Measurements from ENCODE around the gene FEM1C. TPM values are rescaled to one million over a fixed set of nuclear protein-coding genes. Genes with fewer than 3 reads are reported as not detected.

Gene FEM1C, protein sequence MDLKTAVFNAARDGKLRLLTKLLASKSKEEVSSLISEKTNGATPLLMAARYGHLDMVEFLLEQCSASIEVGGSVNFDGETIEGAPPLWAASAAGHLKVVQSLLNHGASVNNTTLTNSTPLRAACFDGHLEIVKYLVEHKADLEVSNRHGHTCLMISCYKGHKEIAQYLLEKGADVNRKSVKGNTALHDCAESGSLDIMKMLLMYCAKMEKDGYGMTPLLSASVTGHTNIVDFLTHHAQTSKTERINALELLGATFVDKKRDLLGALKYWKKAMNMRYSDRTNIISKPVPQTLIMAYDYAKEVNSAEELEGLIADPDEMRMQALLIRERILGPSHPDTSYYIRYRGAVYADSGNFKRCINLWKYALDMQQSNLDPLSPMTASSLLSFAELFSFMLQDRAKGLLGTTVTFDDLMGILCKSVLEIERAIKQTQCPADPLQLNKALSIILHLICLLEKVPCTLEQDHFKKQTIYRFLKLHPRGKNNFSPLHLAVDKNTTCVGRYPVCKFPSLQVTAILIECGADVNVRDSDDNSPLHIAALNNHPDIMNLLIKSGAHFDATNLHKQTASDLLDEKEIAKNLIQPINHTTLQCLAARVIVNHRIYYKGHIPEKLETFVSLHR
- total RNA-seq: 14.8 to 15.4 TPM (median 14.8 TPM) in 3 replicates
- long read RNA-seq, full-length matches to known transcripts: 11 of 12 reads
- long read RNA-seq, partial matches to known transcripts: 0 of 12 reads
- long read RNA-seq, other reads (novel, unspliced or antisense): 1 of 12 reads

DNA sequence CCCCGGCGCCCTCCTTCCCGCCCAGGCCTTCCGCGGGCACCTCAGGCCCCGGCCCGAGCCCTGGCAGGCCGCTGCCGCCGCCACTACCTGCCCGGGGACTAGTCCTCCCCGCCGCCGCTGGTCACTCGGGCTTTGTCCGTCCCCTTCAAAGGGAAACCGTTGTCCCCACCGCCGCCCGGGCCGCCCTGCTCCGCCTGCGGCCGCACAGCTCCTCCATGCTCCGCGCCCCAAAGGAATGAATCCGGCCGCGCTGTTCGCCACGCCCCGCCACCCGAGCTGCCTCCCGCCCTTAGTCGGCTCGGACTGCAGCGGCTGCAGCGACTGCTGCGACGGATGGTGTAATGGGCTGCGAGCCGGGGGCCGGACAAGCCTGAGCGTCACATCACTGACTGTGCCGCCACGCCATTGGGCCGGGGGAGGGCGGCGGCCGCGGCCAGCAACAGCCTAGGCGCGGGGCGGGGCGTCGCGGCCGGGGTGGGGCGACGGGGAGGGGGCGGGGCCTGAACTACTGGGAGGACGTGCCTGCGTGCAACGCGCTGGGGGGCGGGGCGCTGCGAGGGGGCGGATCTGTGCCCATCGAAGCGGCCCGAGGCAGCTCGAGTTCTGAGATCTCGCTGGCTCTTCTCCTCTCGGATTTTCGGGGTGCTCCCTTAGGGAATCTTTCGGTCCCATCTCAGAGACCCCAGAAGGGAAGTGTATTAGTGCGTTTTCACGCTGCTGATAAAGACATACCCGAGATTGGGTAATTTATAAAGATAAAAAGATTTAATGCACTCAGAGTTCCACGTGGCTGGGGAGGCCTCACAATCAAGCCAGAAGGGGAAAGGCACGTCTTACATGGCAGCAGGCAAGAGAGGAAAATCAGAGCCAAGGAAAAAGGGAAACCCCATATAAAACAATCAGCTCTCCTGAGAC, at the start of gene FEM1C:
Gene FEM1C (minus strand): TSS at position 340 of the 915 bp plus-strand sequence. CDS start 1,282 bp downstream, outside the sequence.
- Mint-ChIP-seq H3K27ac (ENCODE audit: unreplicated experiment) (peak within 1 kb of the TSS; percentile 99), H3K36me3 (ENCODE audit: low read depth) (peaks cover 4% of the 10 kb centered on the region), H3K4me3 (ENCODE audit: unreplicated experiment) (peak within 1 kb of the TSS; percentile 94), H3K4me1 (ENCODE audit: low read depth) (peaks cover 33% of the 10 kb centered on the region), H3K9me3 (ENCODE audit: low read depth) (no peaks in the 10 kb centered on the region), H3K27me3 (ENCODE audit: low read depth) (no peaks in the 10 kb centered on the region)
- peak; percentile 99 for DNase-seq (ENCODE audit: low spot score)
- TF ChIP-seq, protein P1, sequence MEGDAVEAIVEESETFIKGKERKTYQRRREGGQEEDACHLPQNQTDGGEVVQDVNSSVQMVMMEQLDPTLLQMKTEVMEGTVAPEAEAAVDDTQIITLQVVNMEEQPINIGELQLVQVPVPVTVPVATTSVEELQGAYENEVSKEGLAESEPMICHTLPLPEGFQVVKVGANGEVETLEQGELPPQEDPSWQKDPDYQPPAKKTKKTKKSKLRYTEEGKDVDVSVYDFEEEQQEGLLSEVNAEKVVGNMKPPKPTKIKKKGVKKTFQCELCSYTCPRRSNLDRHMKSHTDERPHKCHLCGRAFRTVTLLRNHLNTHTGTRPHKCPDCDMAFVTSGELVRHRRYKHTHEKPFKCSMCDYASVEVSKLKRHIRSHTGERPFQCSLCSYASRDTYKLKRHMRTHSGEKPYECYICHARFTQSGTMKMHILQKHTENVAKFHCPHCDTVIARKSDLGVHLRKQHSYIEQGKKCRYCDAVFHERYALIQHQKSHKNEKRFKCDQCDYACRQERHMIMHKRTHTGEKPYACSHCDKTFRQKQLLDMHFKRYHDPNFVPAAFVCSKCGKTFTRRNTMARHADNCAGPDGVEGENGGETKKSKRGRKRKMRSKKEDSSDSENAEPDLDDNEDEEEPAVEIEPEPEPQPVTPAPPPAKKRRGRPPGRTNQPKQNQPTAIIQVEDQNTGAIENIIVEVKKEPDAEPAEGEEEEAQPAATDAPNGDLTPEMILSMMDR (IDR thresholded peaks at IDR 0.05): no peak

DNA sequence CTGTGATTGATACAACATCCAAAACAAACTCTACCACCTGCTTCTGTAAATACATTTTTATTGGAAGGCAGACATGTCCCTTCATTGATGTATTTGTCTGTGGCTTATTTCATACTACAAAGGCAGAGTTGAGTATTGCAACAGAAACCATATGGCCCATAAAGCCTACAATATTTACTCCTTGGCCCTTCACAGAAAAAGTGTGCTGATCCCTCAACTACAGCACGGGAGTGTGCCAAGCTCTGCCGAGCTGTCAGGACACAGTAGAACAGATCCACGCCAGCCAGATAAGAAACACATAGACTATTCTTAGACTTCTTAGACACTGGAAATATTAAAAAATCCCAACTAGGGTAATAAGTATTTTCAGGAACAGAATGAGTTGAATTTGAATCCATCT, 44.5 kb upstream of the FEM1C start:
- TF ChIP-seq, protein P1 (IDR thresholded peaks at IDR 0.05): no peak
- no peak overlapping the region for H3K4me3 Mint-ChIP-seq (ENCODE audit: unreplicated experiment)
- no peaks in the 10 kb centered on the region for H3K9me3 Mint-ChIP-seq (ENCODE audit: low read depth)
- H3K4me1 Mint-ChIP-seq (ENCODE audit: low read depth): peaks cover 12% of the 10 kb centered on the region
- H3K27ac Mint-ChIP-seq (ENCODE audit: unreplicated experiment): no peak overlapping the region
- no peak for DNase-seq (ENCODE audit: low spot score)
- H3K27me3 Mint-ChIP-seq (ENCODE audit: low read depth): no peaks in the 10 kb centered on the region
- no peaks in the 10 kb centered on the region for H3K36me3 Mint-ChIP-seq (ENCODE audit: low read depth)

DNA sequence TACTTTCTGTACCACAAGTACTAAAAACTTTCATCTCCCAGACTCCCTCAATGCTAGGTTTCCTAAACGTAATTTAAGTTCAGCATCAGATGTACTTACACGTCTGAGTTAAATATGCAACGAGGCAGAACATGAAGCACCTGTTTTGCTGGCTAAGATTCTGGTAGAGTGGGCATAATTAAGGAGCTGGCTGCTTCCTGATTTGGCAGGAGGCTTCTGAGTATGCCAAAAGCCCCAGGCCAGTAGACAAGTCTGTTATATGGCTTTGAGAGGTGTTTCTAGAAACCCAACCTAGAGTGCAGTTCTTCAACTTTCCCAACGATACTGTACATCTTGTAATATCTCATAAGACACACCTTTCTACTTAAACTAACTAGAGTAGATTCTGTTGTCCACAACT, 44.1 kb upstream of the FEM1C start:
- Mint-ChIP-seq H3K4me3 (ENCODE audit: unreplicated experiment) (no peak overlapping the region), H3K36me3 (ENCODE audit: low read depth) (no peaks in the 10 kb centered on the region), H3K27ac (ENCODE audit: unreplicated experiment) (no peak overlapping the region), H3K27me3 (ENCODE audit: low read depth) (no peaks in the 10 kb centered on the region), H3K9me3 (ENCODE audit: low read depth) (no peaks in the 10 kb centered on the region), H3K4me1 (ENCODE audit: low read depth) (peaks cover 10% of the 10 kb centered on the region)
- no peak for DNase-seq (ENCODE audit: low spot score)
- TF ChIP-seq, protein P1 (IDR thresholded peaks at IDR 0.05): no peak

DNA sequence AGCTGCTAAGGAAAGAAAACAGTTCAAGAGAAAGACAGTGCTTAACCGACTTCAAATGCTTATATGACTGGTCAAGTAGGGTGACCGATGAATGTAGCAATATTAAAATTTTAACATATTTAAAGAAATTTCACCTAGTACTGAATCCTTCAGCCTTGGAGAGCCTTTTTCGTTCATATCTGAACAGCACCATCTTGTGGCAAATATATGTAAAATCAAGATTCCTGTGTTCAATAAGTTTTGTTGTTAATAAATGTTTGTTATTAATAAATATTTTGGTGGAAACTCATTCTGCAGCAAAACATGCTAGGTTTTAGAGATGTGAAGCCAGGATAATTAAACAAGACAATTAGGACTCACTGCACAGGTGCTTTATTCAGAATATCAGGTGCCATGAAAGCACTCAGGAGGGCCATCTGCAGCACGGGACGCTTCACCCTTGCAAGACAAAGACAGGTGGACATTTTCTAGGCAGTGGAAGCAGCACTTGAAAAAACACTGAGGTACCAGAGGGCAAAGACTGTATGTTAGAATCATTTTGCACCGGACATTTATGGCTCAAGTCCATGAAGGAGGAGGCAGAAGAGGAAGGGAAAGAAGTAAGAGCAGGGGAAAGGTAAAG, 42.1 kb upstream of the FEM1C start:
- no peaks in the 10 kb centered on the region for H3K27me3 Mint-ChIP-seq (ENCODE audit: low read depth)
- H3K36me3 Mint-ChIP-seq (ENCODE audit: low read depth): no peaks in the 10 kb centered on the region
- no peak for DNase-seq (ENCODE audit: low spot score)
- H3K4me1 Mint-ChIP-seq (ENCODE audit: low read depth): peaks cover 16% of the 10 kb centered on the region
- no peaks in the 10 kb centered on the region for H3K9me3 Mint-ChIP-seq (ENCODE audit: low read depth)
- H3K4me3 Mint-ChIP-seq (ENCODE audit: unreplicated experiment): no peak overlapping the region
- TF ChIP-seq, protein P1 (IDR thresholded peaks at IDR 0.05): peak; percentile 93
- no peak overlapping the region for H3K27ac Mint-ChIP-seq (ENCODE audit: unreplicated experiment)
